GM12878 (cell line): ENCODE data around the gene TH.

Experiments
- GABPA ChIP-seq: IDR thresholded peaks from 2 replicates; pipeline ENCODE4 v1.6.1; 2014; ENCODE audit warnings: antibody characterized with exemption, low read depth, mild to moderate bottlenecking, inconsistent platforms
- RAD51 ChIP-seq: fragments of 450-650 bp; IDR thresholded peaks from 2 replicates; pipeline ENCODE4 v1.6.1; 2016; ENCODE audit warnings: moderate library complexity, mild to moderate bottlenecking, inconsistent platforms
- ZNF384 ChIP-seq: IDR thresholded peaks from 2 replicates; pipeline ENCODE4 v1.6.1; 2012; ENCODE audit warnings: low read depth, mild to moderate bottlenecking, low read length, improper control_type of control experiment, borderline replicate concordance

DNA sequence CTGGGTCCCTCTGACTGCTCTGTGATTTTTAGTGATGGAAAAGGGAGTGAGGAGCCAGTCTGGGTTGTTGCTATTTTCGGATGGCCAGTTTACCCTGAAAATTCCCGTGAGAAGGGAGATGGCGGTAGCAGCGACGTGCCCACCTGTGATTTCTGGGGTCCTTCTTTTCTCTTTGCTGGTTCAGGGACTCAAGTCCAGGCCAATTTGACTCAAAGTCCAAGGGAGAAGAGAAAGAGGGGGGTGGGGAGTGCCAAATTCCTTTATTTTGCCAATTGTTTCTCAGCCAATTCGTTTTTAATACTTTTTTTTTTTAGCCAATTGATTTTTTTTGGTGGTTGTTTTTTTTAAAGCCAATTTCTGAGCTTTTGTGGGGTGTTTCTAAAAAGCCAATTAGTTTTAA lies 39.4 kb downstream of the TH start:
- TF ChIP-seq RAD51 (no peak), GABPA (no peak), ZNF384 (no peak)
